Peyer's patch (tissue), 4 donors: ENCODE measurements around the gene FNDC5.

Experiments used
- CTCF ChIP-seq, 6 experiments: fragments of 450-650 bp in 4 of 6; fragments of 200-600 bp in 2 of 6; sonication (generic) in 1 of 6; IDR thresholded peaks; one replicate each; pipeline ENCODE4 v1.5.1; 2017 to 2019; ENCODE audit warnings: antibody characterized with exemption in 6 of 6, mild to moderate bottlenecking in 3 of 6, moderate library complexity in 1 of 6
- POLR2A ChIP-seq, 2 donors: fragments of 450-650 bp; IDR thresholded peaks; one replicate each; pipeline ENCODE4 v1.5.1; 2017; ENCODE audit warnings: antibody characterized with exemption in 2 of 2, mild to moderate bottlenecking in 2 of 2, moderate library complexity in 2 of 2

- TF ChIP-seq POLR2A (IDR thresholded peaks at IDR 0.05) (no peak), CTCF (IDR thresholded peaks at IDR 0.05) (no peak)
Measured at GRCh38 chr1:32919811-32920733, 49.4 kb upstream of the FNDC5 start.
